Activated B cell treated with CpG ODN at 0.5 μM for 24 hours (primary cell): ENCODE data around the gene NME4. TPM values are rescaled to one million over a fixed set of nuclear protein-coding genes. Genes with fewer than 3 reads are reported as not detected.

Experiments
- ATAC-seq: fragments of 200-7000 bp; cut with Tn5 transposase; one replicate; pipeline ENCODE4 v1.10.0; 2021; ENCODE audit warnings: low read depth, mild to moderate bottlenecking, moderate library complexity
- CTCF ChIA-PET: fragments of 350-600 bp; sonication (Branson Sonifier 250); formaldehyde crosslinking; loops from one replicate; lab custom pipeline; 2021; ENCODE audit warnings: antibody characterized with exemption; lab: Charles Lee
- POLR2A ChIA-PET: fragments of 350-600 bp; sonication (Branson Sonifier 250); formaldehyde crosslinking; loops from one replicate; lab custom pipeline; 2021; ENCODE audit warnings: antibody characterized with exemption; lab: Charles Lee
- DNase-seq: peaks from one replicate; pipeline ENCODE4 v3.0.0; 2022
- H3K27ac Mint-ChIP-seq: one replicate; pipeline ENCODE4 v1.8.0; 2020; ENCODE audit warnings: mixed read lengths
- H3K27me3 Mint-ChIP-seq: one replicate; pipeline ENCODE4 v1.8.0; 2021; ENCODE audit warnings: mixed read lengths
- H3K36me3 Mint-ChIP-seq: one replicate; pipeline ENCODE4 v1.8.0; 2021; ENCODE audit warnings: low read depth, mixed read lengths
- H3K4me1 Mint-ChIP-seq: one replicate; pipeline ENCODE4 v1.8.0; 2021; ENCODE audit warnings: mixed read lengths
- H3K4me3 Mint-ChIP-seq: one replicate; pipeline ENCODE4 v1.8.0; 2020; ENCODE audit warnings: mild to moderate bottlenecking, mixed read lengths
- H3K9me3 Mint-ChIP-seq: one replicate; pipeline ENCODE4 v1.8.0; 2020; ENCODE audit warnings: mixed read lengths
- intact Hi-C: fragments of 100-400 bp; cut with micrococcal nuclease; formaldehyde crosslinking; loops from one replicate; pipeline ENCODE4 v1.15.1; 2024
- total RNA-seq: library from RNA; stranded (reverse); gene quantifications from 2 replicates; pipeline ENCODE4 v1.2.3, GENCODE V29; 2022
- TF ChIP-seq, protein P1 (sequence below): fragments of 200-600 bp; IDR thresholded peaks from one replicate; pipeline ENCODE4 v1.8.0; 2022; ENCODE audit warnings: antibody characterized with exemption, mild to moderate bottlenecking

Gene NME4
- total RNA-seq, 1 donor from 2014 or later, result 29.9 TPM

DNA sequence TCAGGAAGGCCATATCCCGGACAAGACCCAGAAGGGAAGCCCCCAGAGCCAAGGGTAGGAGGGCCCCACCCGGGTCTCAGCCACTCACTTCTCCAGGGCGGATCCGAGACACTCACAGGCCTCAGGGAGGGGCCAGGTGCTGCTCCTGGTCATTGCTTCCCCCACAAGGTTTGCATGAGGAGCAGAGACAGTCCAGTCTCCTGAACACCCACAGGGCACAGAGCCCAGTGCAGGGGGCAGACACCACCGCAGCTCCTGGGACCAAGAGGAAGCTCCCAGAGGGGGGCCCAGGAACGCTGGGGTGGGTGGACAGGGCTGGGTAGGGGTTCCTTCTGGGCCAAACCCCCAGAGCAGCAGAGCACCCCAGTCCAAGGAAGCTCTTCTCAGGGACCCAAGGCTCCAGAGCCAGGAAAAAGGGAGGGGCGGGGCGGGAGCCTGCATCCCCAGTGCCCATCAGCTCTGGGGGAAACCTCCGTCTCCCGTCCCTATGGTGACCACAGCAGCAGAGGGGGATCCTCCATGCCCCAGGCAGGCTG is 26.0 kb upstream of the NME4 start:
- Mint-ChIP-seq H3K4me3 (peak overlapping the region; percentile 93), H3K27ac (peak overlapping the region; percentile 91), H3K9me3 (no peaks in the 10 kb centered on the region), H3K4me1 (peaks cover 13% of the 10 kb centered on the region), H3K27me3 (no peaks in the 10 kb centered on the region), H3K36me3 (peaks cover 45% of the 10 kb centered on the region)
- ChIA-PET POLR2A (interaction anchor here (0.6 to 2.3 kb wide), 17 partner anchors 11 to 1784 kb away, joined by 3 to 61 read pairs (median 3); partner anchors contain the start of genes AXIN1, DECR2, FAM234A and PGAP6), CTCF (interaction anchor here (0.7 to 1.3 kb wide), 5 partner anchors 9 to 264 kb away, joined by 3 to 4 read pairs (median 3); partner anchors contain the start of gene DECR2)
- ATAC-seq, result peak; percentile 15
- TF ChIP-seq, protein P1, sequence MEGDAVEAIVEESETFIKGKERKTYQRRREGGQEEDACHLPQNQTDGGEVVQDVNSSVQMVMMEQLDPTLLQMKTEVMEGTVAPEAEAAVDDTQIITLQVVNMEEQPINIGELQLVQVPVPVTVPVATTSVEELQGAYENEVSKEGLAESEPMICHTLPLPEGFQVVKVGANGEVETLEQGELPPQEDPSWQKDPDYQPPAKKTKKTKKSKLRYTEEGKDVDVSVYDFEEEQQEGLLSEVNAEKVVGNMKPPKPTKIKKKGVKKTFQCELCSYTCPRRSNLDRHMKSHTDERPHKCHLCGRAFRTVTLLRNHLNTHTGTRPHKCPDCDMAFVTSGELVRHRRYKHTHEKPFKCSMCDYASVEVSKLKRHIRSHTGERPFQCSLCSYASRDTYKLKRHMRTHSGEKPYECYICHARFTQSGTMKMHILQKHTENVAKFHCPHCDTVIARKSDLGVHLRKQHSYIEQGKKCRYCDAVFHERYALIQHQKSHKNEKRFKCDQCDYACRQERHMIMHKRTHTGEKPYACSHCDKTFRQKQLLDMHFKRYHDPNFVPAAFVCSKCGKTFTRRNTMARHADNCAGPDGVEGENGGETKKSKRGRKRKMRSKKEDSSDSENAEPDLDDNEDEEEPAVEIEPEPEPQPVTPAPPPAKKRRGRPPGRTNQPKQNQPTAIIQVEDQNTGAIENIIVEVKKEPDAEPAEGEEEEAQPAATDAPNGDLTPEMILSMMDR, result no peak
- DNase-seq, result no peak
- intact Hi-C loops, result loop anchor here (1.0 kb wide), 3 partner anchors 10 to 30 kb away; partner anchors contain the start of genes DECR2 and PGAP6

DNA sequence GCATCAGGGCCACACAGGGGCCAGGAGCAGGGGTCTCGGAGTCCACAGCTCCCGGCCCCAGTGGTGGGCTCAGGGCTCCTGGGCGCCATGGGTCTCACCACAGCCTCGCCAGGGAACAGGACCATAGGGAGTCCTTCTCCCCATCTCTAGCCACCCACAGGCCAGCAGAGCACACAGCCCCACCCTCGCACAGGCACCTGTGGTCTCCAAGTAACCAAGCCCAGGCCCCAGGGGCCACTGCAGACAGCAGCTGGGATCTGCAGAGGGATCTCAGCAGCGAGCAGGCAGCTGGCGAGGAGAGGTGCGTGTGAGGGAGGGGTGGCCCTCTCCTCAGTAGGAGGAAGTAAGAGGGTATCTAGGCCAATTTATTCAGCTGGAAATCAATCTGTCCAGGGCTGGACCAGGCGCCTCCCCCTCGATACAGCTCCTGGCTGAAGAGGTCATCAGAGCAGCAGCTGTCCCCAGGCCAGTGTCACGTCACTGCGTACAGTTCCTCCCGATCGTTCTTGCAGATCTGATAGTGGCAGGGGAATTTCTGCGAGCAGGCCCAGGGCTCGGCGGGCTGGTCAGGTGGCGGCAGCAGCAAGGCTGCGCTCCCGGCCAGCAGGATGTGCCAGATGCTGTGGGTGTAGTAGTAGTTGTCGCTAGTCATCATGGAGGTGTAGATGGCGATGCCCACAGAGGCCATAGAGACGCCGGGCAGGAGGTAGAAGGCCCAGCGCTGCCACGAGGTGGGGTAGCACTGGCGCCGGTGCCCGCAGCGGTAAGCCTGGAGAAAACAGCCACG is 25.3 kb upstream of the NME4 start:
- intact Hi-C loops, result no loop called here

DNA sequence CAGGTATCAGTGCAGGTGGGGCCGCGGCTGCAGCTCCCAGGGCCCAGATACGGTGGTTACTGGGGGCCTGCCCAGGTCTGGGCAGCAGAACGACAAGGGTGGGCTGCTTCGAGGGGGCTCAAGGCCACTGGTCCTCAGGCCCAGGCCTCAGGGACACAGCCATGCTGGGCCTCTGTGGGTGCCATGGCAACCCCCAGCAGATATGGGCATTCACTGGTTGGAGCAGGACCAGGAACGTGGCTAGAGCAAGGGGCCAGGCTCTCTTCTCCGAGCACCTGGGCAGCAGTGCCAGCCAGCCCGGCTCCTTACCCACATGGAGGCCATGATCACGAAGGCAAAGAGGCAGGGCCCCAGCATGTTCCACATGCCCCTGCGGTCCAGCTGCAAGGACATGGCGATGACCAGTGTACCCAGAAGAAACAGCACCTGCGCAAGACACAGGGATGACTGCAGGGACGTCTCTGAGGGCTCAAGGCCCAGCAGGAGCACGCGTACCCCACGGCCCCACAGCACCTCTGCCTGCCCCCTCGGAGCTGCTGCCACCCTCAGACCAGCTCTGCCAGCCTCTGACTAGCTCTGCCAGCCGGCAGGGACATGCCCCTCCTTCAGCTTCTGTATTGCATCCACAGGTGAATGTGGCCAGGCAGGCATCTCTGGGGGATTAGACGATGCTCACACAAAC is 24.6 kb upstream of the NME4 start:
- H3K27ac Mint-ChIP-seq, result no peak overlapping the region
- POLR2A ChIA-PET, result interaction anchor here (1.1 to 2.3 kb wide), 2 partner anchors 10 to 26 kb away, joined by 3 to 61 read pairs; partner anchors contain the start of gene PGAP6
- no peaks in the 10 kb centered on the region for H3K27me3 Mint-ChIP-seq
- no peak overlapping the region for H3K4me3 Mint-ChIP-seq
- peaks cover 13% of the 10 kb centered on the region for H3K4me1 Mint-ChIP-seq
- DNase-seq (no peak), ATAC-seq (no peak)
- no peaks in the 10 kb centered on the region for H3K9me3 Mint-ChIP-seq
- TF ChIP-seq, protein P1, result no peak
- peaks cover 34% of the 10 kb centered on the region for H3K36me3 Mint-ChIP-seq
- intact Hi-C loops, result no loop called here
- CTCF ChIA-PET, result interaction anchor here (1.1 kb wide), 1 partner anchor 12 kb away, joined by 4 read pairs; no protein-coding TSS in a partner anchor

More for the DNA sequence above, 25.3 kb upstream of the NME4 start:
- no peak overlapping the region for H3K27ac Mint-ChIP-seq
- TF ChIP-seq, protein P1, result no peak
- ATAC-seq (no peak), DNase-seq (no peak)
- H3K4me3 Mint-ChIP-seq, result no peak overlapping the region
- no peaks in the 10 kb centered on the region for H3K27me3 Mint-ChIP-seq
- peaks cover 41% of the 10 kb centered on the region for H3K36me3 Mint-ChIP-seq
- H3K9me3 Mint-ChIP-seq, result no peaks in the 10 kb centered on the region
- H3K4me1 Mint-ChIP-seq, result peaks cover 13% of the 10 kb centered on the region
- POLR2A ChIA-PET, result interaction anchor here (0.6 to 2.3 kb wide), 7 partner anchors 10 to 441 kb away, joined by 3 to 61 read pairs (median 5); partner anchors contain the start of genes AXIN1, DECR2 and PGAP6
- CTCF ChIA-PET, result interaction anchor here (0.7 to 1.3 kb wide), 4 partner anchors 9 to 30 kb away, joined by 3 to 4 read pairs (median 3); partner anchors contain the start of gene DECR2

DNA sequence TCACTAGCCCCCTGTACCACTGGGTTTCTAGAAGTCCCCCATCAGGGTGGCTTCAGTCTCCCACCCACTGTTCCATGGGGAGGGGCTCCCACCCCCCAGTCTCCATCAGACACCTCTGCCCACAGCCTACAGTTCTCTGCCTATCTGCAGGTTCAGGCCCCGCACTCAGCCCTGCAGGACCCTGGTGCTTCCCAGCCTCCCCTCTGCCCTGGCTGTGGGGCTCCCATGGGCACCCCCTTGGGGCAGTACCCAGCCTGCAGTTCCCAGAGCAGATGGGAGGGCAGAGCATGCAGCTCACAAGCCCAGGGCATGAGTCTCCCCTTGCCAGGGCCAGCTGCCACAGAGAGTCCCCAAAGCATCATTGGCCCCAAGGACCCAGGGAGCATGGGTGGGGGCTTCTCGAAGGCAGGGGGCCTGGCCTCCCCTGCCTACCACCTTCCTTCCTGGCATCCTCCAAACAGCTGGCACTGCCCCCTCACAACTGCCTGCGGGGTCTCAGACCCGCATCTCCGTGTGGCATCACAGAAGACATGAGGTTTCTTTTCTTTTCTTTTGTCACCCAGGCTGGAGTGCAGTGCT is 23.9 kb upstream of the NME4 start:
- Mint-ChIP-seq H3K27ac (no peak overlapping the region), H3K27me3 (no peaks in the 10 kb centered on the region), H3K4me3 (no peak overlapping the region), H3K4me1 (peaks cover 13% of the 10 kb centered on the region), H3K9me3 (no peaks in the 10 kb centered on the region), H3K36me3 (peaks cover 30% of the 10 kb centered on the region)
- no peak for ATAC-seq
- POLR2A ChIA-PET, result no interaction called here
- no peak for DNase-seq
- CTCF ChIA-PET, result no interaction called here
- intact Hi-C loops, result no loop called here
- TF ChIP-seq, protein P1, result no peak
